ENCODE results near the gene CPNE5. TPM values are rescaled to one million over a fixed set of nuclear protein-coding genes. Genes with fewer than 3 reads are reported as not detected.
A peak's percentile ranks its signal among the peaks of the same experiment; 100 is the strongest.

The CPNE5 gene
- total and polyA plus RNA-seq, 9 of the 15 experiments (the other 6 are each of a cell fraction or from before 2014, with no cell fraction given), result 0.14 to 1.0 (median 0.46) TPM; not detected in 2

GRCh38 chr6:36884610-36885009, 45.4 kb upstream of the CPNE5 start:
- Histone ChIP-seq H2AFZ (ENCODE audit: low read depth, low read length) (peak overlapping the region; percentile 100), H3K27ac (ENCODE audit: extremely low read depth, low read depth, low read length) (no peak overlapping the region), H3K9me3 (replicated peaks; ENCODE audit: control insufficient read depth, insufficient read depth, low read depth, low read length) (no peaks in the 10 kb centered on the region), H3K4me1 (replicated peaks in 1 of 2; ENCODE audit: control insufficient read depth in 2 of 2, insufficient read depth in 2 of 2, low read length in 2 of 2) (peaks cover 14 to 34% of the 10 kb centered on the region in 2 experiments; a peak in 4 of 5 replicates), H3K27me3 (ENCODE audit: control insufficient read depth in 2 of 2, insufficient read depth in 2 of 2, low read length in 2 of 2) (no peaks in the 10 kb centered on the region), H3K4me3 (no peak overlapping the region), H3K79me2 (ENCODE audit: control insufficient read depth, insufficient read depth, low read length) (peaks cover 40% of the 10 kb centered on the region), H3K4me2 (ENCODE audit: insufficient read depth, low read length) (no peak overlapping the region), H3K9me1 (ENCODE audit: control insufficient read depth, insufficient read depth, low read length) (no peaks in the 10 kb centered on the region), H4K20me1 (replicated peaks; ENCODE audit: control insufficient read depth, insufficient read depth, low read length) (no peaks in the 10 kb centered on the region), H3K9ac (ENCODE audit: insufficient read depth in 1 of 2, low read depth in 2 of 2, low read length in 2 of 2) (no peak overlapping the region), H3K36me3 (ENCODE audit: control insufficient read depth, insufficient read depth, low read length) (0 out of 3 replicates have a peak, but pooled peaks cover 2% of the 10 kb centered on the region)
- 94% methylated on average over 3 of the region's 3 CpGs for WGBS (ENCODE audit: insufficient coverage, low coverage, missing lambda C conversion rate)
- ChIA-PET POLR2A (interaction anchor here (1.7 to 5.8 kb wide), 3 partner anchors 10 to 33 kb away, joined by 8 to 79 read pairs (median 11); partner anchors contain the start of gene PPIL1), CTCF (ENCODE audit: low intra/inter-chr PET ratio) (interaction anchor here (1.3 kb wide), 1 partner anchor 73 kb away, joined by 4 read pairs; no protein-coding TSS in a partner anchor)
- DNase-seq (ENCODE audit: extremely low read depth in 1 of 4, low spot score in 3 of 4) (no peak), FAIRE-seq (no peak), ATAC-seq (no peak)
- intact Hi-C loops (cut with micrococcal nuclease) (loop anchor here (1.0 to 10.0 kb wide), 4 partner anchors 103 to 330 kb away; partner anchors contain the start of gene MTCH1), in situ Hi-C loops (cut with MboI) (no loop called here)
- BruUV-seq (replicated peaks), result no TSS peak
- TF ChIP-seq NBN (IDR thresholded peaks at IDR 0.05; ENCODE audit: low read depth) (no peak), ZNF695 (CRISPR knock-in tag; IDR thresholded peaks at IDR 0.05) (no peak), NCOA2 (IDR thresholded peaks at IDR 0.05; ENCODE audit: partially characterized antibody in 2 of 2) (no peak), ZNF592 (IDR thresholded peaks at IDR 0.05) (peak; percentile 99), MEF2A (IDR thresholded peaks at IDR 0.05; ENCODE audit: control insufficient read depth, low read depth, low read length) (no peak), NR2C2 (CRISPR knock-in tag; IDR thresholded peaks at IDR 0.05) (no peak), NR2C2 (tag; IDR thresholded peaks at IDR 0.05) (no peak), ZNF263 (CRISPR knock-in tag; IDR thresholded peaks at IDR 0.05; ENCODE audit: borderline replicate concordance) (no peak), ZNF707 (CRISPR knock-in tag; conservative IDR thresholded peaks at IDR 0.05) (peak; percentile 58; the same call in 1 of the 2 replicates), IRF2 (CRISPR knock-in tag; IDR thresholded peaks at IDR 0.05) (no peak), ZNF311 (CRISPR knock-in tag; IDR thresholded peaks at IDR 0.05) (peak; percentile 90), ZNF561 (CRISPR knock-in tag; conservative IDR thresholded peaks at IDR 0.05) (no peak; the same call in 1 of the 2 replicates), NFE2 (IDR thresholded peaks at IDR 0.05; ENCODE audit: low read depth) (no peak), NONO (IDR thresholded peaks at IDR 0.05; ENCODE audit: low read depth in 2 of 2, low read length in 1 of 2) (no peak), CBX8 (IDR thresholded peaks at IDR 0.05; ENCODE audit: borderline replicate concordance, extremely low read depth, low read depth, low read length, poor library complexity, severe bottlenecking) (no peak), SP2 (IDR thresholded peaks at IDR 0.05; ENCODE audit: extremely low read depth, low read depth, low read length, poor library complexity, severe bottlenecking) (no peak), ZNF507 (tag; conservative IDR thresholded peaks at IDR 0.05) (peak; percentile 48; the same call in 1 of the 2 replicates), CXXC5 (CRISPR knock-in tag; IDR thresholded peaks at IDR 0.05) (peak; percentile 90), ZNF584 (CRISPR knock-in tag; IDR thresholded peaks at IDR 0.05; ENCODE audit: low read depth) (peak; percentile 90; the same call in 1 of the 2 replicates), L3MBTL2 (IDR thresholded peaks at IDR 0.05) (no peak)
